ENCODE results near the gene CRHR2.

DNA sequence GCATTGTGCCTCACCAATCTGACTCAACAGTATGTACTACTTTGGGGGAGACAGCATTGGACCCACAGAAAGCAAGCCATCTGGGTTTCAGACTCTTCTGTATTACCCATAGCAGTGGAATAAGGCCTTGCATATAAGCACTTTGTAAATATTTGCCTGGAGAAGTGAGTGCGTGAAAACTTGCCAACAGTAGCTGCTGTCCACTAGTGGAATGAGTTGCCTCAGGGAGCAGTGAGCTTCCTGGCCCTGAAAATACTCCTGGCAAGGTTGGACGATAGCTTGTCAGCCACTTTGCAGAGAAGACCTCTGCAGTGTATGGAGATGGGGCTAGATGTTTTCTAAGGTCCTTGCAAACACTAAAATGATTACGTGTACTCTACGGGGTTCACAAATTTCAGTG lies 65.9 kb downstream of the CRHR2 start:
- TF ChIP-seq CTCF (conservative IDR thresholded peaks at IDR 0.05; ENCODE audit: low read depth in 2 of 2) = no peak
- no peak for TF ChIP-seq POLR2AphosphoS5 (IDR thresholded peaks at IDR 0.05; ENCODE audit: low read depth)
- TF ChIP-seq EZH2 (IDR thresholded peaks at IDR 0.05; ENCODE audit: low read depth, unreplicated experiment) = no peak
- TF ChIP-seq EZH2phosphoT487 (IDR thresholded peaks at IDR 0.05; ENCODE audit: unreplicated experiment) = no peak
- TF ChIP-seq ZNF331 (CRISPR knock-in tag; IDR thresholded peaks at IDR 0.05; ENCODE audit: low read depth) = no peak
- no peak for TF ChIP-seq CREB1 (CRISPR knock-in tag; IDR thresholded peaks at IDR 0.05; ENCODE audit: low read depth)
- no peak for TF ChIP-seq NANOG (IDR thresholded peaks at IDR 0.05; ENCODE audit: borderline replicate concordance)
- TF ChIP-seq STAT1 (IDR thresholded peaks at IDR 0.05; ENCODE audit: unreplicated experiment) = no peak
- TF ChIP-seq, protein P1, sequence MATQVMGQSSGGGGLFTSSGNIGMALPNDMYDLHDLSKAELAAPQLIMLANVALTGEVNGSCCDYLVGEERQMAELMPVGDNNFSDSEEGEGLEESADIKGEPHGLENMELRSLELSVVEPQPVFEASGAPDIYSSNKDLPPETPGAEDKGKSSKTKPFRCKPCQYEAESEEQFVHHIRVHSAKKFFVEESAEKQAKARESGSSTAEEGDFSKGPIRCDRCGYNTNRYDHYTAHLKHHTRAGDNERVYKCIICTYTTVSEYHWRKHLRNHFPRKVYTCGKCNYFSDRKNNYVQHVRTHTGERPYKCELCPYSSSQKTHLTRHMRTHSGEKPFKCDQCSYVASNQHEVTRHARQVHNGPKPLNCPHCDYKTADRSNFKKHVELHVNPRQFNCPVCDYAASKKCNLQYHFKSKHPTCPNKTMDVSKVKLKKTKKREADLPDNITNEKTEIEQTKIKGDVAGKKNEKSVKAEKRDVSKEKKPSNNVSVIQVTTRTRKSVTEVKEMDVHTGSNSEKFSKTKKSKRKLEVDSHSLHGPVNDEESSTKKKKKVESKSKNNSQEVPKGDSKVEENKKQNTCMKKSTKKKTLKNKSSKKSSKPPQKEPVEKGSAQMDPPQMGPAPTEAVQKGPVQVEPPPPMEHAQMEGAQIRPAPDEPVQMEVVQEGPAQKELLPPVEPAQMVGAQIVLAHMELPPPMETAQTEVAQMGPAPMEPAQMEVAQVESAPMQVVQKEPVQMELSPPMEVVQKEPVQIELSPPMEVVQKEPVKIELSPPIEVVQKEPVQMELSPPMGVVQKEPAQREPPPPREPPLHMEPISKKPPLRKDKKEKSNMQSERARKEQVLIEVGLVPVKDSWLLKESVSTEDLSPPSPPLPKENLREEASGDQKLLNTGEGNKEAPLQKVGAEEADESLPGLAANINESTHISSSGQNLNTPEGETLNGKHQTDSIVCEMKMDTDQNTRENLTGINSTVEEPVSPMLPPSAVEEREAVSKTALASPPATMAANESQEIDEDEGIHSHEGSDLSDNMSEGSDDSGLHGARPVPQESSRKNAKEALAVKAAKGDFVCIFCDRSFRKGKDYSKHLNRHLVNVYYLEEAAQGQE (IDR thresholded peaks at IDR 0.05; ENCODE audit: unreplicated experiment) = no peak

Data from GM23338 (cell line).